H1 (cell line): Measurements from ENCODE around the gene CXCL17. TPM values are rescaled to one million over a fixed set of nuclear protein-coding genes. Genes with fewer than 3 reads are reported as not detected.

ENCODE experiments used
- ATF2 ChIP-seq: IDR thresholded peaks from 2 replicates; pipeline ENCODE4 v1.6.1; 2012; ENCODE audit warnings: low read length, inconsistent platforms
- CHD1 ChIP-seq: IDR thresholded peaks from 2 replicates; pipeline ENCODE4 v1.6.1; 2012; ENCODE audit warnings: low read depth, low read length, improper control_type of control experiment
- CHD7 ChIP-seq: fragments of 300-600 bp; sonication (generic); IDR thresholded peaks from 2 replicates; pipeline ENCODE4 v1.7.1; 2012; ENCODE audit warnings: low read length, moderate library complexity, mild to moderate bottlenecking, inconsistent platforms; ENCODE audit not compliant: insufficient replicate concordance
- HDAC2 ChIP-seq, 2 experiments: fragments of 300-600 bp in 1 of 2; sonication (generic) in 1 of 2; IDR thresholded peaks; 2 replicates each; pipeline ENCODE4 v1.6.1; 2011 to 2012; ENCODE audit warnings: low read depth in 2 of 2, low read length in 2 of 2, mild to moderate bottlenecking in 2 of 2, moderate library complexity in 2 of 2, borderline replicate concordance in 1 of 2, inconsistent platforms in 1 of 2
- KDM4A ChIP-seq: IDR thresholded peaks from one replicate; pipeline ENCODE4 v1.7.1; 2012; ENCODE audit warnings: low read depth, mild to moderate bottlenecking, moderate library complexity, low read length, inconsistent platforms; ENCODE audit not compliant: severe bottlenecking
- SIRT6 ChIP-seq: IDR thresholded peaks from one replicate; pipeline ENCODE4 v1.7.1; 2012; ENCODE audit warnings: low read length, inconsistent platforms
- polyA plus RNA-seq, 7 experiments: library from polyadenylated mRNA; depleted of rRNA in 3 of 7; stranded (reverse) in 5 of 7; unstranded in 2 of 7; fragments of >200 nt in 5 of 7; fragments of 200-250 nt in 2 of 7; gene quantifications; 1 replicate in 5 of 7; 2 replicates in 1 of 7; 4 replicates in 1 of 7; pipeline versions ENCODE4 v1.2.1 to v1.2.3, GENCODE V29; 2011 to 2013; ENCODE audit warnings: missing spikeins in 2 of 7, mixed read lengths in 2 of 7
- total RNA-seq: library from RNA; stranded (reverse); fragmentation: NEBNext Ultra II Directional; extraction: Animal tissue kit (Norgen Biotek cat#: 25700); gene quantifications from 2 replicates; pipeline ENCODE4 v1.2.1, GENCODE V29; 2021

The CXCL17 gene
- total and polyA plus RNA-seq, 2 of the 8 experiments (the other 6 are each of a cell fraction or from before 2014, with no cell fraction given): not detected

GRCh38 chr19:42480335-42481095 lies 37.8 kb upstream of the CXCL17 start (continued):
- TF ChIP-seq CHD7 (no peak), KDM4A (no peak), CHD1 (no peak), ATF2 (no peak), SIRT6 (no peak), HDAC2 (IDR thresholded peaks at IDR 0.05; ENCODE audit: borderline replicate concordance in 1 of 2, low read depth in 2 of 2, low read length in 2 of 2) (no peak)
